Epithelial cell of prostate (primary cell): ENCODE data around the gene NELFA.

Experiments used
- DNase-seq: peaks from one replicate; pipeline ENCODE4 v3.0.0-alpha.2; 2011; ENCODE audit warnings: low read depth, low spot score
- H3K27ac ChIP-seq: fragments of 450-650 bp; 2 replicates; pipeline ENCODE4 v1.5.1; 2017; ENCODE audit warnings: mild to moderate bottlenecking

Gene NELFA

GRCh38 chr4:1948232-1948631, 60.5 kb downstream of the NELFA start:
- H3K27ac ChIP-seq, result no peak overlapping the region
- DNase-seq, result no peak

DNA sequence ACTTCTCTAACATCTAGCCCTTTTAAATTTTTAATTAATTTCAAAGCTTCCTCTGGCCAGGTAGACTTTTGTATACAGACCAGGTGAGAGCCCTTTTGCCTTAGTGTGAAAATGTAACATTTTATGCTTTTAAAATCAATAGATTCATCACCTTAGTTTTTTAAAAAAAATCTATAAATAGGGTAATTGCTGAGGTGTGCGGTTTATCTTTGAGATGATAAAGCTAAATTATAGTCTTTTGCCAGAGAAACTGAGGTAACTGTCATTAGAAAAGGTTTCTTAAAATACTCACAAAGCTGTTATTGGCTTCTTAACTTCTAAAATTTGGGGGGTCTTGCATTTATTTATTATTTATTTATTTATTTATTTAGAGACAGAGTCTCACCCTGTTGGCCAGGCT, 62.9 kb downstream of the NELFA start:
- no peak overlapping the region for H3K27ac ChIP-seq
- no peak for DNase-seq

DNA sequence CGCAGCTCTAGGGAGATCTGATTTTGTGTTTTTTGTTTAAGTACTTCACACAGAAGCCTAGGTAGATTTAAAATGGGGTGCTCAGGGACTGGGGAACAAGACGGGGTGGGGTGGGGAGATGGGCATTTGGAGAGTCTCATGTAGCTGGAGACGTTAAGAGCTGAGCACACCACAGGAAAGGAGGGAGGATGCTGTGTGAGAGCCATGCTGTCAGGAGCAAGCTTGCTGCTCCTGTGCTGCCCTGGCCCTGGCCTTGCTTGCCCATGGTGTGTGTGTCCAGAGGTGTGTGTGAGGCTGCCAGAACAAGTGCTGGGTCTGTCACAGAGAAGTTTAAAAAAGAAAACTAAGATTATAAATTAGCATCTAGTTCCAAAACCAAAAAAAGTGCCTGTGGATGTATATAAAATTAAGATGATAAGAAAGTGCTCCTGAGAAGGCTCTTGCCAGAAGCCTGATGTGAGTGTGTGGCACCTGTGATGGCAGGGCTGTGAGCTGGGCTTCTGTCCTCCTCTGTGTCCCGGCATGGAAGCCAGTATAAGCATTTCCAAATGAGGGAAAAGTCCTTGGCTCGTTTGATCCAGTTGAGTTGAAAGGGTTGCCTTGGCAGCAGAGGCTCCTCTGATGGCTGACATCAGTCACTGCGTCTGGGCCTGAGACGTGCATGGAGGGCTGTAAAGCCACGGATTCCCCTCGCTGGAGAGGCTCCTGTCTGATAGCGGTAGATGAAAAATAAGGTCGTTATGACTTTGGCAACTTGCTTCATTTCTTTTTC, 63.5 kb downstream of the NELFA start:
- H3K27ac ChIP-seq, result no peak overlapping the region
- DNase-seq, result no peak

DNA sequence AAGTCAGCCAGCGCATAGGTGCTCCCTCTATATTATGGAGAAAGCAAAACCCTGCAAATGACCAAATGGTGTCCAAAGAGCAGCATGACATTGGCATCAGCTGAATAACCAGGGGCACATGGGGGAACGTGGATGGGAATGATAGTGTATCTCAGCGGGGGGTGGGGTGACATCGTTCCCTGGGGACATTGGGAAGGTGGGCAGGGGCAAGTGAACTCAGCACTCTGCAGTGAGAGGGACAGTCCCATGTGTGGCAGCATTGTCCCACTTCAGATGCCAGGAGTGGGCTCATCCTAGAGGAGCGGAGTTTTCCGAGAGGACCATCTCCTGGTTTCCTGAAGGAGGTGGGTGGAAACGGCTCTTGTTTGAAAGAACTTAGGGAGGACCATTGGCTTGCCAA, 64.8 kb downstream of the NELFA start:
- DNase-seq, result no peak
- no peak overlapping the region for H3K27ac ChIP-seq

- H3K27ac ChIP-seq, result peak overlapping the region; percentile 56
- DNase-seq, result no peak
Observed at GRCh38 chr4:1940566-1940965, 68.2 kb downstream of the NELFA start.

GRCh38 chr4:1939664-1940509, 68.9 kb downstream of the NELFA start:
- peak overlapping the region; percentile 56 for H3K27ac ChIP-seq
- DNase-seq, result peak; percentile 44

- no peak for DNase-seq
- no peak overlapping the region for H3K27ac ChIP-seq
Observed at GRCh38 chr4:1938027-1938426, 70.7 kb downstream of the NELFA start.

GRCh38 chr4:1937550-1937949, 71.2 kb downstream of the NELFA start:
- H3K27ac ChIP-seq, result no peak overlapping the region
- no peak for DNase-seq

GRCh38 chr4:1933700-1934099, 75.1 kb downstream of the NELFA start:
- no peak overlapping the region for H3K27ac ChIP-seq
- no peak for DNase-seq

GRCh38 chr4:1932736-1933135, 76.0 kb downstream of the NELFA start:
- no peak for DNase-seq
- no peak overlapping the region for H3K27ac ChIP-seq
